AG04450 (cell line): ENCODE measurements around the gene PLXND1. TPM values are rescaled to one million over a fixed set of nuclear protein-coding genes. Genes with fewer than 3 reads are reported as not detected.
A peak's percentile ranks its signal among the peaks of the same experiment; 100 is the strongest.

Experiments used
- CTCF ChIA-PET: fragments of 300-600, 350-600 bp; formaldehyde crosslinking; extraction: SDS; loops from one replicate; lab custom pipeline; 2022; ENCODE audit warnings: antibody characterized with exemption, inconsistent platforms; lab: Charles Lee
- POLR2A ChIA-PET: fragments of 350-600 bp; formaldehyde crosslinking; extraction: SDS; loops from one replicate; lab custom pipeline; 2021; ENCODE audit warnings: antibody characterized with exemption, inconsistent platforms; lab: Yijun Ruan, JAX
- DNase-seq: peaks from one replicate; pipeline ENCODE4 v3.0.0-alpha.2; 2011; ENCODE audit warnings: low read depth, low spot score
- H3K27ac ChIP-seq: one replicate; pipeline ENCODE4 v1.5.1; 2012; ENCODE audit warnings: low read depth, low read length, control low read depth
- H3K27me3 ChIP-seq: one replicate; pipeline ENCODE4 v1.6.0; 2012; ENCODE audit warnings: low read length; ENCODE audit not compliant: control insufficient read depth, insufficient read depth
- H3K4me3 ChIP-seq: 2 replicates; pipeline ENCODE4 v1.5.1; 2011; ENCODE audit warnings: mild to moderate bottlenecking, low read depth, low read length, control low read depth
- H3K9me3 ChIP-seq: 2 replicates; pipeline ENCODE4 v1.5.1; 2012; ENCODE audit warnings: low read length; ENCODE audit not compliant: control insufficient read depth, insufficient read depth
- CTCF ChIP-seq: IDR thresholded peaks from 2 replicates; pipeline ENCODE4 v1.5.1; 2011; ENCODE audit warnings: low read depth, low read length, control low read depth, inconsistent platforms
- polyA plus RNA-seq: library from polyadenylated mRNA; depleted of rRNA; stranded (reverse); fragments of >200 nt; gene quantifications from 2 replicates; pipeline ENCODE4 v1.2.3, GENCODE V29; 2011

Gene PLXND1
- polyA plus RNA-seq, 1 experiment: 37.1 TPM

- CTCF ChIA-PET: interaction anchor here (0.7 to 2.0 kb wide), 3 partner anchors 9 to 213 kb away, joined by 3 to 11 read pairs (median 3); no protein-coding TSS in a partner anchor
- Histone ChIP-seq H3K4me3 (peak overlapping the region; percentile 10; the same call in 1 of the 2 replicates), H3K27me3 (no peaks in the 10 kb centered on the region), H3K27ac (peak overlapping the region; percentile 94), H3K9me3 (no peaks in the 10 kb centered on the region; the same call in 1 of the 2 replicates)
- DNase-seq: peak; percentile 77
- POLR2A ChIA-PET: interaction anchor here (0.6 to 2.9 kb wide), 9 partner anchors 9 to 320 kb away, joined by 3 to 18 read pairs (median 5); partner anchors contain the start of genes IFT122, MBD4 and PLXND1
- TF ChIP-seq CTCF: no peak
Measured at GRCh38 chr3:129596194-129597086, 10.0 kb downstream of the PLXND1 start.

GRCh38 chr3:129595544-129596193, 10.8 kb downstream of the PLXND1 start:
- Histone ChIP-seq H3K27me3 (no peaks in the 10 kb centered on the region), H3K27ac (peak overlapping the region; percentile 94), H3K4me3 (no peak overlapping the region), H3K9me3 (no peaks in the 10 kb centered on the region; the same call in 1 of the 2 replicates)
- no peak for DNase-seq
- ChIA-PET CTCF (interaction anchor here (0.7 to 2.0 kb wide), 2 partner anchors 10 to 106 kb away, joined by 3 to 11 read pairs; no protein-coding TSS in a partner anchor), POLR2A (interaction anchor here (0.7 to 2.9 kb wide), 8 partner anchors 9 to 282 kb away, joined by 3 to 18 read pairs (median 4); partner anchors contain the start of gene PLXND1)
- no peak for TF ChIP-seq CTCF

GRCh38 chr3:129594907-129595390, 11.5 kb downstream of the PLXND1 start:
- Histone ChIP-seq H3K4me3 (no peak overlapping the region), H3K27ac (peak overlapping the region; percentile 94), H3K9me3 (no peaks in the 10 kb centered on the region; the same call in 1 of the 2 replicates), H3K27me3 (no peaks in the 10 kb centered on the region)
- no peak for DNase-seq
- TF ChIP-seq CTCF: no peak
- POLR2A ChIA-PET: interaction anchor here (0.7 to 1.9 kb wide), 2 partner anchors 11 to 33 kb away, joined by 4 to 18 read pairs; partner anchors contain the start of gene PLXND1
- CTCF ChIA-PET: interaction anchor here (0.9 kb wide), 1 partner anchor 105 kb away, joined by 3 read pairs; no protein-coding TSS in a partner anchor

- no peaks in the 10 kb centered on the region; the same call in 1 of the 2 replicates for H3K9me3 ChIP-seq
- no peak overlapping the region for H3K4me3 ChIP-seq
- CTCF ChIA-PET: interaction anchor here (0.9 kb wide), 1 partner anchor 104 kb away, joined by 3 read pairs; no protein-coding TSS in a partner anchor
- peak overlapping the region; percentile 39 for H3K27ac ChIP-seq
- no peak for TF ChIP-seq CTCF
- POLR2A ChIA-PET: no interaction called here
- DNase-seq: no peak
- H3K27me3 ChIP-seq: no peaks in the 10 kb centered on the region
Measured at GRCh38 chr3:129594409-129594808, 12.1 kb downstream of the PLXND1 start.
